Measurements from ENCODE around the gene VPS11.

The VPS11 gene

GRCh38 chr11:119085437-119085847 is 17.8 kb downstream of the VPS11 start:
- peak overlapping the region; percentile 95 to 96 for H3K4me3 Mint-ChIP-seq
- ATAC-seq (peak; percentile 39), DNase-seq (no peak)
- H3K9me3 Mint-ChIP-seq, result no peaks in the 10 kb centered on the region
- H3K4me1 Mint-ChIP-seq, result peaks cover 48% of the 10 kb centered on the region
- H3K27ac Mint-ChIP-seq, result peak overlapping the region; percentile 93 to 98
- H3K27me3 Mint-ChIP-seq, result no peaks in the 10 kb centered on the region

DNA sequence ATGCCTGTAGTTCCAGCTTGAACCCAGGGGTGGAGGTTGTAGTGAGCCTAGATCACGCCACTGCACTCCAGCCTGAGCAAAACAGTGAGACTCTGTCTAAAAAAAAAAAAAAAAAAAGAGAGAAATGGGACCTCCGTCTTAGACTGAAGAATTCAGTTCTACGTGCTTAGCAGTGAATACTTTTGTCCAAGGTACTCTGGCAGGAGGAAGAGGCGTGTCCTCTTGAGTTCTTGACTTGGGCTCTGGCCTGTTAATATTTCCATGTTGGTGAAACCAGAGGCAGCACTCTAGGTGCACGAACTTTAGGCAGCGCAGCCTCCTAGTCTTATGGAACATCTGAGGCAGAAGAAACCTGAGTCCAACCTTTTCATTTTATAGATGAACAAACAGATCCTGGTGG is 19.5 kb downstream of the VPS11 start:
- no peak overlapping the region for H3K4me3 Mint-ChIP-seq
- H3K27ac Mint-ChIP-seq, result no peak overlapping the region

DNA sequence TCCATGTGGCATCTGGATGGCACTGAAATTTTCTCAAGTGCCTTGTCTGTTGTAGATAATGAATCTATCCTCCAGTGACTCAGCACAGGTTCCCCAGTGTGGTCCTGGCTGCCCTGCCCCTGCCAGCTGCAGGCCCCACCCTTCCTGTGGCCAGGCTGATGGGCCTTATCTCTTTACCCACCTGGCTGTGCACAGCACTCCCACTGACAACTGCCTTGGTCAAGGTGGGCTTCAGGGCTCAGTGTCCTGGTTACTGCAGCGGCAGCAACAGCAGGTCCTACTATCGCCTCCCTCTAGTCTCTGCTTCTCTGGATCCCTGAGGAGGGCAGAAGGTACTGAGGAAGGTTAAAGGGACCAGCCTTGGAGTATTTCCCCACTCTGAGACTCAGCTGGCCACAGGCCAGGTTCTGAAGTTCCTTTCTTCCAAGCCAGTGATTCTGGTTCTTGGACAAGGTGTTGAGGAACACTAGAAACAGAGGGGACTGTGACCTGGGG is 20.2 kb downstream of the VPS11 start:
- DNase-seq (no peak), ATAC-seq (no peak)
- Mint-ChIP-seq H3K27me3 (no peaks in the 10 kb centered on the region), H3K27ac (no peak overlapping the region), H3K4me1 (peaks cover 65% of the 10 kb centered on the region), H3K9me3 (no peaks in the 10 kb centered on the region), H3K4me3 (no peak overlapping the region)

More for the DNA sequence above, 19.5 kb downstream of the VPS11 start:
- DNase-seq (no peak), ATAC-seq (no peak)
- Mint-ChIP-seq H3K27me3 (no peaks in the 10 kb centered on the region), H3K4me1 (peaks cover 58% of the 10 kb centered on the region), H3K9me3 (no peaks in the 10 kb centered on the region)

DNA sequence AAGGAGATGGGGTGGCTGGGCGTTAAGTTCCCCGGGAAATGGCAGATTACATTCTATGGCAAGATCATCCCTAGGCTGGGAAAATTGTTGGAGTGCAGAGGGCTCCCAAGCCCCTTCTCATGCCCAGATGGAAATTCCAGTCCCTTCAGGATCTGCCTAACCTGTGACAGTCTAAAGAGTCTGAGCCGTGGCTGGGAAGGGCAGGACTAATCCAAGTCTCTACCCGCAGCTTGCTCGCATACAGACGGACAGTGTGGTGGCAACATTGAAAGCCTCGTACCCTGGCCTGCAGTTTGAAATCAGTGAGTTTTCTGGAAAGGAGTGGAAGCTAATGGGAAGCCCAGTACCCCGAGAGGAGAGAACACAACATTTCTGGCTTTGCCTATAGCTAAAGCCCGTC is 20.8 kb downstream of the VPS11 start:
- Mint-ChIP-seq H3K4me3 (no peak overlapping the region), H3K27ac (no peak overlapping the region), H3K9me3 (no peaks in the 10 kb centered on the region), H3K27me3 (no peaks in the 10 kb centered on the region), H3K4me1 (peaks cover 71% of the 10 kb centered on the region)
- no peak for DNase-seq
- ATAC-seq, result no peak

DNA sequence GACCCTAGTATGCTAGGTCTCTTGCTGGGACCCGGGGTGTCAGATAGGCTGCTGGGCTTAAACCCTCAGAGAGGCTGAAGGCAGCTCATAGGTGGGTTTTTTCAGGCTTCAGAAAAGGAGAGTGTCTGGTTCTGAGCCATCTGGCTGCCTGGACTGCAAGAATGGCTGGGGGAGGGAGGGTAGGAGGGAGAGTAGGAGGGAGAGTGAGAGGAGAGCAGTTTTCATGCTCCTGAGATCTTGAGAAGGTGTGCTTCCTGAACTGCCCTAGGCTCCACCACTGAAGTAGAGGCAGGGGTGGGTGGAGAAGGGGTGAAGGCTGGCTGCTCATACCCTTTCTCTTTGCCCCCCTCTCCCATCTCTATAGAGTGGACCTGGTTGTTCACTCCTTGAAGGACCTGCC is 21.7 kb downstream of the VPS11 start:
- Mint-ChIP-seq H3K27ac (no peak overlapping the region), H3K4me3 (no peak overlapping the region), H3K27me3 (no peaks in the 10 kb centered on the region), H3K9me3 (no peaks in the 10 kb centered on the region), H3K4me1 (peaks cover 75% of the 10 kb centered on the region)
- no peak for DNase-seq
- no peak for ATAC-seq

DNA sequence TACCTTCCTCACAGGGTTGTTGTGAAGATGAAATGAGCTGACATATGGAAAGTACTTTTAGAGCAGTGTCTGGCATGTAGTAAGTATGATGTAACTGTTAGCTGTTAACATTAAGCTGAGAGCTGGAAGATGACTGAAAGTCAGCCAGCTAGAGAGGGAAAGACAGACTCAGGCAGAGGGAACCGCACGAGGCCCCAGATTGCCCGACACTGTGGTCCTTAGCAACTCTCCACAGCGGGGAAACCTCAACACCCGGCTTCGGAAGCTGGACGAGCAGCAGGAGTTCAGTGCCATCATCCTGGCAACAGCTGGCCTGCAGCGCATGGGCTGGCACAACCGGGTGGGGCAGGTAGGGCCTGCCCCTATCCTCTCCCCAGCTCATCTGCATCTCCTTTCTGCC is 23.6 kb downstream of the VPS11 start:
- Mint-ChIP-seq H3K27ac (no peak overlapping the region), H3K9me3 (no peaks in the 10 kb centered on the region), H3K4me3 (no peak overlapping the region), H3K4me1 (peaks cover 70% of the 10 kb centered on the region), H3K27me3 (no peaks in the 10 kb centered on the region)
- no peak for DNase-seq
- ATAC-seq, result no peak

DNA sequence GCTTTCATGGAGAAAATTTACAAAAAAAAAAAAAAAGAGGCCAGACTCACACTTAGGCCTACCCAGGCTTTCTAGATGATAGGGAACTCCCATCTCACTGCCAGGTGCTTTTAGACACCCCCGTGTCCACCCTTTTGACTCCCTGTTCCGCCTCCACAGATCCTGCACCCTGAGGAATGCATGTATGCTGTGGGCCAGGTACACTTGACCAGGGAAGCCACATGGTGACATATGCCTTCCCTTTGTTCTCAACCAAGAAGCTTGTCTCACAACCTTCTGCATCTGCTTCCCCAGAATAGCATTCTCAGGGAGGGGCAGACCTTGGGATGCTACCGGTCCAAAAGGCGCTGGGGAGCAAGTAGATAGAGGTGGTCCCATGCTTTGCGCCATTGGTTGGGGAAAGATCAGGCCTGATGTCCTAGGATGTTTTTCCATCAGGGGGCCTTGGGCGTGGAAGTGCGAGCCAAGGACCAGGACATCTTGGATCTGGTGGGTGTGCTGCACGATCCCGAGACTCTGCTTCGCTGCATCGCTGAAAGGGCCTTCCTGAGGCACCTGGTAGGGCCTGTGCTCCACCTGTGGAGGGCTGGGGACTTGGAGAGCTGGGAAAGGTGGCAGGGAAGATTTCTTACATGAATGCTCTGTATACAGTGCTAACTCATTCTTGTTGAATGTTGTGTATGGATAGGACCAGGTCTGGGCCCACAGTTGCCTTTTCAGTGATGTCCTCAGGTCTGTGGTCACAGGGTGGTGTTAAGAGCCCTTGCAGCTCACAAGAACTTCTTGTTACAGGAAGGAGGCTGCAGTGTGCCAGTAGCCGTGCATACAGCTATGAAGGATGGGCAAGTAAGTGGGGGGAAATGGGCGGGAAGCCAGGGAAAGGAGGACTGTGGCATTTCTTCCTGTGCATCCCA is 24.6 kb downstream of the VPS11 start:
- Mint-ChIP-seq H3K4me3 (peak overlapping the region; percentile 62 to 94), H3K9me3 (no peaks in the 10 kb centered on the region), H3K27ac (peak overlapping the region; percentile 37 to 100), H3K4me1 (peaks cover 67% of the 10 kb centered on the region), H3K27me3 (no peaks in the 10 kb centered on the region)
- DNase-seq (no peak), ATAC-seq (no peak)

- peak overlapping the region; percentile 88 to 100 for H3K27ac Mint-ChIP-seq
- H3K4me1 Mint-ChIP-seq, result peaks cover 57% of the 10 kb centered on the region
- no peaks in the 10 kb centered on the region for H3K27me3 Mint-ChIP-seq
- peak overlapping the region; percentile 85 to 94 for H3K4me3 Mint-ChIP-seq
- no peaks in the 10 kb centered on the region for H3K9me3 Mint-ChIP-seq
- ATAC-seq, result no peak
- no peak for DNase-seq
These were observed 25.5 kb downstream of the VPS11 start for GRCh38 chr11:119092880-119093842.

DNA sequence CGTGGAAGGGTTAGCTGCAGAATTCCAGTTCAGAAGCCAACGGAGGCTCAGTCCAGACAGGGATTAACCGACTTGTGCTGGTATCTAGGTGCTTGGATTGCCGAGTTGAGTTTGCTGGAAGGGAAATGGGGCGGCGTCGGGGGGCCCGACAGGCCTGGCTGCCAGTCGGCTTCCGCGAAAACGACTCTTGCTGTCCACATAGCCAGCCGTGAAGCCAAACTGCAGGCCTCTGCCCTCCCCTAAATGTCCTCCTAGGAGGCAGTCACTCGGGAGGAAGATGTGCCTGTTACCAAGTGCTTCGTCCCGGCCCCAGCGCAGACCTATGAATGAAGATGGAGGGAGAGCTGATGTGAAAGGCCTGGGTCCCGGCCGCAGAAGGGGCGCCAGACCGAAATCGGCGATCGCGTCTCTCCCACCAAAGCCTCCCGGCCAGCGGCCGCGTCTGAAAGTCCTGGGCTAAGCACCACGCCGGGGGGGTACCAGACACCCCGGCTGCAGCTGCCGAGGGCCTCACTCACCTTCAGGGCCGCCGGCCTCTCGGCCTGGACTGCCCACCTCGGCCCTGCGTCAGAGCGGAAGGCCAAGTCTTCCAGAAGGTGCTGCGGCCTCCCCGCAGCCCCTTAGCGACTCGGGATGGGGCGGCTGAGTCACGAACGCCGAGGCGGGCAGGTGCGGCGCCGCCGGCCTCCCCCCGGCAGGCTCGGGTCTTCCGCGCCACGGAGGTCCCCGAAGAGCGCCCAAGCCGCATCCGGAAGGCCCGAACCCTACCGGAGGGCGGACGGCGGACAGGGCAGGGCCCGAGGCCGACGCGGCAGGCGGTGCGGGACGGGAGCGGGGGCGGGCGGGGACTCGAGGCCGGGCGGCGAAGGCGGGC is 26.6 kb downstream of the VPS11 start:
- Mint-ChIP-seq H3K27me3 (no peaks in the 10 kb centered on the region), H3K27ac (peak overlapping the region; percentile 93 to 100), H3K4me3 (peak overlapping the region; percentile 89 to 94), H3K4me1 (peaks cover 63% of the 10 kb centered on the region), H3K9me3 (no peaks in the 10 kb centered on the region)
- ATAC-seq (peak; percentile 31), DNase-seq (peak; percentile 63 to 67)

- DNase-seq, result no peak
- Mint-ChIP-seq H3K4me1 (peaks cover 66% of the 10 kb centered on the region), H3K27me3 (no peaks in the 10 kb centered on the region), H3K9me3 (no peaks in the 10 kb centered on the region), H3K27ac (peak overlapping the region; percentile 93 to 100), H3K4me3 (peak overlapping the region; percentile 89 to 94)
- ATAC-seq, result peak; percentile 49
These were observed 27.1 kb downstream of the VPS11 start for GRCh38 chr11:119094816-119095065.

- Mint-ChIP-seq H3K9me3 (no peaks in the 10 kb centered on the region), H3K4me3 (peak overlapping the region; percentile 89 to 94), H3K27ac (peak overlapping the region; percentile 93 to 100), H3K4me1 (peaks cover 66% of the 10 kb centered on the region), H3K27me3 (no peaks in the 10 kb centered on the region)
- ATAC-seq (peak; percentile 89), DNase-seq (peak; percentile 99 to 100)
These were observed 27.7 kb downstream of the VPS11 start for GRCh38 chr11:119095066-119095880.

DNA sequence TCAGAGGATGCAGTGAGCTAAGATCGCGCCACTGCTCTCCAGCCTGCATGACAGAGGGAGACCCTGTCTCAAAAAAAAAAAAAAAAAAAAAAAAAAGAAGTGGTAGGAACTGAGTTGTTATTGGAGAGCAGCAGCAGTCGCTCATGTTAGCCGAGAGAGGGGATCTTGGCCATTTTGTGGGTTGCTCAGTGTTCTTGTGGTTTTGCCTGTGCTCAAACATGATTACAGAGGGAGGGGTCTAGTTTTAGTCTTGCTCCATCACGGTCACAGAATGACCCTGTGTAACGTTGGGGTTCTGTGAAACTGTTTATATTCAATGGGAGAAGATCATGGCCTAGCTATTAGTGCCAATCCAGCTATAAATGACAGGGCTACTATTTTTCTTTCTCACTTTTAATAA is 32.1 kb downstream of the VPS11 start:
- DNase-seq (no peak), ATAC-seq (no peak)
- H3K27ac Mint-ChIP-seq, result no peak overlapping the region
- H3K27me3 Mint-ChIP-seq, result no peaks in the 10 kb centered on the region
- H3K4me3 Mint-ChIP-seq, result peak overlapping the region; percentile 22 to 84
- H3K9me3 Mint-ChIP-seq, result no peaks in the 10 kb centered on the region
- H3K4me1 Mint-ChIP-seq, result peaks cover 47% of the 10 kb centered on the region

GRCh38 chr11:119100246-119100970 is 32.8 kb downstream of the VPS11 start:
- H3K4me3 Mint-ChIP-seq, result peak overlapping the region; percentile 71 to 84
- peaks cover 47% of the 10 kb centered on the region for H3K4me1 Mint-ChIP-seq
- DNase-seq (no peak), ATAC-seq (no peak)
- no peaks in the 10 kb centered on the region for H3K27me3 Mint-ChIP-seq
- no peaks in the 10 kb centered on the region for H3K9me3 Mint-ChIP-seq
- H3K27ac Mint-ChIP-seq, result peak overlapping the region; percentile 98 to 99
